Measurements from ENCODE around the gene FAM222B.

DNA sequence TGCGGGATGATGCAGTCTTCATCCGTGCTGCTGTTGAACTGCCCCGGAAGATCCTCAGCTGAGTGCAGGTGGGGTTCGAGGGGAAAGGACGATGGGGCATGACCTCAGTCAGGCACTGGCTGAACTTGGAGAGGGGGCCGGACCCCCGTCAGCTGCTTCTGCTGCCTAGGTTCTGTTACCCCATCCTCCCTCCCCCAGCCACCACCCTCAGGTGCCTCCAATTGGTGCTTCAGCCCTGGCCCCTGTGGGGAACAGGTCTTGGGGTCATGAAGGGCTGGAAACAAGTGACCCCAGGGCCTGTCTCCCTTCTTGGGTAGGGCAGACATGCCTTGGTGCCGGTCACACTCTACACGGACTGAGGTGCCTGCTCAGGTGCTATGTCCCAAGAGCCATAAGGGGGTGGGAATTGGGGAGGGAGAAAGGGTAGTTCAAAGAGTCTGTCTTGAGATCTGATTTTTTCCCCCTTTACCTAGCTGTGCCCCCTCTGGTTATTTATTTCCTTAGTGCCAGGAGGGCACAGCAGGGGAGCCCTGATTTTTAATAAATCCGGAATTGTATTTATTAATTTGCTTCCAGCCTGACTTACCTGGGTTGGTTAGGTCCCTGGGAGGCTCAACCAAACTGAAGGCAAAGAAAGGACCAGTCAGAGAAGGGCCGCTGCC, 92.9 kb downstream of the FAM222B start:
- TF ChIP-seq POLR2A (IDR thresholded peaks at IDR 0.05; ENCODE audit: low read length) (no peak), GATA1 (IDR thresholded peaks at IDR 0.05; ENCODE audit: low read depth, low read length) (no peak)

All from erythroblast (primary cell).